Glutamatergic neuron (in vitro differentiated cells): ENCODE measurements around the gene CYP1B1. TPM values are rescaled to one million over a fixed set of nuclear protein-coding genes. Genes with fewer than 3 reads are reported as not detected.
"Not testable (repeated sequence)": the region's sequence is repeated elsewhere in the genome, so short reads cannot be mapped to it uniquely, and the experiment has no call there.

Experiments used
- DNase-seq: peaks from one replicate; pipeline ENCODE4 v3.0.0; 2022
- H3K27ac Mint-ChIP-seq: one replicate; pipeline ENCODE4 v1.8.0; 2020; ENCODE audit warnings: mild to moderate bottlenecking, mixed read lengths, inconsistent platforms; ENCODE audit not compliant: unreplicated experiment
- H3K27me3 Mint-ChIP-seq: one replicate; pipeline ENCODE4 v1.8.0; 2020; ENCODE audit warnings: mild to moderate bottlenecking, moderate library complexity, mixed read lengths, inconsistent platforms; ENCODE audit not compliant: unreplicated experiment
- H3K36me3 Mint-ChIP-seq: one replicate; pipeline ENCODE4 v1.8.0; 2020; ENCODE audit warnings: mild to moderate bottlenecking, mixed read lengths, inconsistent platforms; ENCODE audit not compliant: unreplicated experiment
- H3K4me1 Mint-ChIP-seq: one replicate; pipeline ENCODE4 v1.8.0; 2020; ENCODE audit warnings: mild to moderate bottlenecking, low read depth, mixed read lengths, inconsistent platforms; ENCODE audit not compliant: unreplicated experiment
- H3K4me3 Mint-ChIP-seq: one replicate; pipeline ENCODE4 v1.8.0; 2020; ENCODE audit warnings: mild to moderate bottlenecking, mixed read lengths, inconsistent platforms; ENCODE audit not compliant: unreplicated experiment
- H3K9me3 Mint-ChIP-seq: one replicate; pipeline ENCODE4 v1.8.0; 2020; ENCODE audit warnings: mild to moderate bottlenecking, moderate library complexity, mixed read lengths, inconsistent platforms; ENCODE audit not compliant: unreplicated experiment
- CTCF ChIP-seq: fragments of 200-600 bp; sonication (generic); IDR thresholded peaks from one replicate; pipeline ENCODE4 v1.5.0; 2021; ENCODE audit not compliant: partially characterized antibody, unreplicated experiment
- total RNA-seq: library from RNA; stranded (reverse); fragmentation: NEBNext Ultra II Directional; extraction: Animal tissue kit (Norgen Biotek cat#: 25700); gene quantifications from one replicate; pipeline ENCODE4 v1.2.1, GENCODE V29; 2021; ENCODE audit not compliant: unreplicated experiment

Gene CYP1B1
- total RNA-seq, 1 donor from 2014 or later, result 3.4 TPM

GRCh38 chr2:38113051-38113450 lies 37.1 kb upstream of the CYP1B1 start:
- Mint-ChIP-seq H3K4me3 (no peak overlapping the region), H3K27ac (no peak overlapping the region), H3K4me1 (peaks cover 9% of the 10 kb centered on the region), H3K36me3 (peaks cover 4% of the 10 kb centered on the region), H3K9me3 (peaks cover 3% of the 10 kb centered on the region), H3K27me3 (no peaks in the 10 kb centered on the region)
- DNase-seq, result no peak
- no peak for TF ChIP-seq CTCF

DNA sequence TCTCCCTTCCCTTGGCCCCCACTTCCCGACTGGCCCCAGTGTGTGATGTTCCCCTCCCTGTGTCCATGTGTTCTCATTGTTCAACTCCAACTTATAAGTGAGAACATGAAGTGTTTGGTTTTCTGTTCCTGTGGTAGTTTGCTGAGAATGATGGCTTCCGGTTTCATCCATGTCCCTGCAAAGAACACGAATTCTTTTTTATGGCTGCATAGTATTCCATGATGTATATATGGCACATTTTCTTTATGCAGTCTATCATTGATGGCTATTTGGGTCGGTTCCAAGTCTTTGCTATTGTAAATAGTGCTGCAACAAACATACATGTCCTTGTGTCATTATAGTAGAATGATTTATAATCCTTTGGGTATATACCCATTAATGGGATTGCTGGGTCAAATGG lies 35.4 kb upstream of the CYP1B1 start:
- H3K27ac Mint-ChIP-seq, H3K36me3 Mint-ChIP-seq, DNase-seq, H3K27me3 Mint-ChIP-seq, H3K4me3 Mint-ChIP-seq, H3K9me3 Mint-ChIP-seq: not testable (repeated sequence)
- H3K4me1 Mint-ChIP-seq, result peaks cover 16% of the 10 kb centered on the region

- TF ChIP-seq CTCF, result no peak
- Mint-ChIP-seq H3K36me3 (peaks cover 7% of the 10 kb centered on the region), H3K27ac (no peak overlapping the region), H3K9me3 (peaks cover 4% of the 10 kb centered on the region), H3K27me3 (peaks cover 2% of the 10 kb centered on the region), H3K4me3 (no peak overlapping the region), H3K4me1 (peaks cover 17% of the 10 kb centered on the region)
- no peak for DNase-seq
Observed at GRCh38 chr2:38109732-38110181, 33.8 kb upstream of the CYP1B1 start.

DNA sequence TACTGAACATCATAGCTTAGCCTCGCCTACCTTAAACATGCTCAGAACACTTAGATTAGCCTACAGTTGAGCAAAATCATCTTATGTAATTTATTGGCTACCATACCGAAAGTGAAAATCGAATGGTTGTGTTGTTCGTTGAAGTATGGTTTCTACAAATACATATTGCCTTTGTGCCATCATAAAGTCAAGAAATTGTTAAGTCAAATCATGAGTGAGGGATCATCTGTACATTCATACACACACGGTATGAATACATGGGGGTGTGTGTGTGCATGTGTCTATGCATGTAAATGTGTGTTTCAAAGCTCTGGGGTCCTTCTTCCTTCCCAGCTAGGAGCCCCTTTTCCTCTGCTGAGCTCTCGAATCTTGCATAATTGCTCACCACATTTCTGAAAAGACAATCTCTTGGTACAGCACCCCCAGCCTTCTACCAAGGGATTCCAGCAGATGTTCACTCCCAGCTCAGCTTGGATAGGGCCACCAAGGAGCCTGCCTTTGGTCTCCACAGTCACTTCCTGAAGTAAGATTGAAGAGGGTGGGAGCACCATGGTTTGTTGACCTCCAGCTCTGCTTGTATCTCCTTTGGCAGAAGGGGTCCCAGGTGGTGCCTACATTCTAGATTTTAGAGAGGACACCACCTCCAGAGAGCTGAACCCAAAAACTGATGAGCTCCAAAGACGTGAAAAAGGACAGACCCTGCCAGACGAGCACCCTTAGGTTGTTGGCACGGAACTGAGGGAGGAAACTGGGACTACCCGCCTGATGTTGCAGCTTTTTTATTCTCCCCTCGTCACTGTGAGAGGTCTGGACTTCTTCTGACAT lies 33.2 kb upstream of the CYP1B1 start:
- peaks cover 17% of the 10 kb centered on the region for H3K4me1 Mint-ChIP-seq
- peaks cover 10% of the 10 kb centered on the region for H3K36me3 Mint-ChIP-seq
- H3K27ac Mint-ChIP-seq, result no peak overlapping the region
- TF ChIP-seq CTCF, result no peak
- H3K4me3 Mint-ChIP-seq, result no peak overlapping the region
- H3K27me3 Mint-ChIP-seq, result peaks cover 2% of the 10 kb centered on the region
- H3K9me3 Mint-ChIP-seq, result peaks cover 4% of the 10 kb centered on the region
- DNase-seq, result no peak

DNA sequence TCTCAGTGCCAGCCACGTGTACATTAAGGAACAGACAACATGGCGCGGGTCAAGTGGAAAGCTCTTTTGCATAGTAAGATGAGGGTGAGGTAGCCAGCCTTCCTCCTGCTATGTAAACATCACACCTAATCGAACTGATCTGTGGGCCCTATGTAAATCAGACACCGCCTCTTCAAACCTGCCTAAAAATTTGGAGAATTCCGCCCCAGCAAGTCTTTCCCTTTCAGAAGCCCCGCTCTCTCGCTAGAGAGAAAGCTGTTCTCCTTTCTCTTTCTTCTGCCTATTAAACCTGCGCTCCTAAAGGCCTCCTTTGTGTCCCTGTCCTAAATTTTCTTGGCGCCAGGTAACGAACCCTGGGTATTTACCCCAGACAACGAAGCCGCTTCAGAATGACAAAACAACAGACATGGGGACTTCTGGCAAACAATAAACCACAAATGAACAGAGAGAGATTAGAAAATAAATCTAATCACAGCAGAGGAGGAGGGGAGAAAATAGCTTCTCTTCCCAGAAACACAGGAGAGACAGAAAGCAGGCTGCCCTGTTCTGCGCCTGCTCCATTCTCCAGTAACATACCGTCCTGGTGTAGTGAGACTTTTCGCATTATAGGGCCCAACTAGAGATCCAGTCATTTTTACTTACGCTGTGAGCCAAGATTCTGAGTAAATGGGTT lies 31.9 kb upstream of the CYP1B1 start:
- peaks cover 2% of the 10 kb centered on the region for H3K27me3 Mint-ChIP-seq
- H3K27ac Mint-ChIP-seq, result peak overlapping the region; percentile 29
- H3K4me3 Mint-ChIP-seq, result no peak overlapping the region
- H3K9me3 Mint-ChIP-seq, result peaks cover 4% of the 10 kb centered on the region
- peaks cover 17% of the 10 kb centered on the region for H3K4me1 Mint-ChIP-seq
- peaks cover 10% of the 10 kb centered on the region for H3K36me3 Mint-ChIP-seq
- DNase-seq, result no peak
- TF ChIP-seq CTCF, result no peak
